Activated T-helper 17 cell treated with anti-CD3 and anti-CD28 coated beads, Interleukin-2, amount 50 U/mL, for 72 hours (primary cell): ENCODE measurements around the gene MXRA7. TPM values are rescaled to one million over a fixed set of nuclear protein-coding genes. Genes with fewer than 3 reads are reported as not detected.
A peak's percentile ranks its signal among the peaks of the same experiment; 100 is the strongest.

Experiments
- ATAC-seq: fragments of 150-1000 bp; cut with Tn5 transposase; replicated peaks from 2 replicates; pipeline ENCODE4 v1.10.0; 2021; ENCODE audit warnings: mild to moderate bottlenecking, moderate library complexity
- H3K27ac Mint-ChIP-seq: one replicate; pipeline ENCODE4 v1.8.0; 2022; ENCODE audit warnings: mixed read lengths
- H3K27me3 Mint-ChIP-seq: one replicate; pipeline ENCODE4 v1.8.0; 2022; ENCODE audit warnings: mixed read lengths
- H3K36me3 Mint-ChIP-seq: one replicate; pipeline ENCODE4 v1.8.0; 2022; ENCODE audit warnings: low read depth, mild to moderate bottlenecking, mixed read lengths
- H3K4me1 Mint-ChIP-seq: one replicate; pipeline ENCODE4 v1.8.0; 2022; ENCODE audit warnings: mixed read lengths
- H3K4me3 Mint-ChIP-seq: one replicate; pipeline ENCODE4 v1.8.0; 2022; ENCODE audit warnings: mild to moderate bottlenecking, mixed read lengths
- H3K9me3 Mint-ChIP-seq: one replicate; pipeline ENCODE4 v1.8.0; 2022; ENCODE audit warnings: mixed read lengths
- total RNA-seq, 2 donors: library from RNA; stranded (reverse); gene quantifications; one replicate each; pipeline ENCODE4 v1.2.3, GENCODE V29; 2022

Gene MXRA7
- total RNA-seq, 2 donors from 2014 or later = 7.3 to 7.4 TPM

DNA sequence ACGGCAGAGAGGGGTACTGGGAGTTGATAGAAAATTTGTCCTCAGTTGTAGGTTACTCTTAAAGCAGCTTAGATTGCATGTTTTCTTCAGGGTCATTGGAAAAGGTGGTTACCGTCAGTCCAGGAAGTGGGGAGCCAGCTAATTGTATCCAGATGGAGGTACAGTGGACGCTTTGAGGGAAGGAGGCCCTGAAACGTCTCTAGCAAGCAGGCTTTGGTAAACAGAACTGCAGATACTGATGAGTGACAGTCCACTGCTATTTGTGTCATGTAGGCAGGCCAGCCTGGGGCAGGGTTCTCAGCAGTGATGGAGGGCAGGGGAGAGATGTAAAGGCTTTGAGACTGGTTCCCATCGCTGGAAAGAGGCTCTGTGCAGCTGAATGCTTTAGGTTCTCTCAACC, 37.0 kb downstream of the MXRA7 start:
- Mint-ChIP-seq H3K4me1 (peaks cover 13% of the 10 kb centered on the region), H3K27ac (peak overlapping the region; percentile 59), H3K4me3 (no peak overlapping the region), H3K9me3 (no peaks in the 10 kb centered on the region), H3K36me3 (no peaks in the 10 kb centered on the region), H3K27me3 (no peaks in the 10 kb centered on the region)
- ATAC-seq = no peak

GRCh38 chr17:76672892-76673291, 37.9 kb downstream of the MXRA7 start:
- H3K4me3 Mint-ChIP-seq = peak overlapping the region; percentile 94
- no peaks in the 10 kb centered on the region for H3K36me3 Mint-ChIP-seq
- no peaks in the 10 kb centered on the region for H3K27me3 Mint-ChIP-seq
- no peaks in the 10 kb centered on the region for H3K9me3 Mint-ChIP-seq
- H3K27ac Mint-ChIP-seq = peak overlapping the region; percentile 97
- peaks cover 13% of the 10 kb centered on the region for H3K4me1 Mint-ChIP-seq
- ATAC-seq = no peak

- no peak for ATAC-seq
- Mint-ChIP-seq H3K36me3 (no peaks in the 10 kb centered on the region), H3K4me3 (peak overlapping the region; percentile 94), H3K27ac (peak overlapping the region; percentile 97), H3K4me1 (peaks cover 13% of the 10 kb centered on the region), H3K27me3 (no peaks in the 10 kb centered on the region), H3K9me3 (no peaks in the 10 kb centered on the region)
Measured at GRCh38 chr17:76672270-76672851, 38.4 kb downstream of the MXRA7 start.

GRCh38 chr17:76671912-76672262, 38.9 kb downstream of the MXRA7 start:
- no peaks in the 10 kb centered on the region for H3K9me3 Mint-ChIP-seq
- peak overlapping the region; percentile 94 for H3K4me3 Mint-ChIP-seq
- no peaks in the 10 kb centered on the region for H3K36me3 Mint-ChIP-seq
- ATAC-seq = no peak
- H3K4me1 Mint-ChIP-seq = peaks cover 13% of the 10 kb centered on the region
- no peaks in the 10 kb centered on the region for H3K27me3 Mint-ChIP-seq
- peak overlapping the region; percentile 97 for H3K27ac Mint-ChIP-seq

GRCh38 chr17:76671123-76671911, 39.4 kb downstream of the MXRA7 start:
- Mint-ChIP-seq H3K27me3 (no peaks in the 10 kb centered on the region), H3K9me3 (no peaks in the 10 kb centered on the region)
- peak; percentile 99 for ATAC-seq

DNA sequence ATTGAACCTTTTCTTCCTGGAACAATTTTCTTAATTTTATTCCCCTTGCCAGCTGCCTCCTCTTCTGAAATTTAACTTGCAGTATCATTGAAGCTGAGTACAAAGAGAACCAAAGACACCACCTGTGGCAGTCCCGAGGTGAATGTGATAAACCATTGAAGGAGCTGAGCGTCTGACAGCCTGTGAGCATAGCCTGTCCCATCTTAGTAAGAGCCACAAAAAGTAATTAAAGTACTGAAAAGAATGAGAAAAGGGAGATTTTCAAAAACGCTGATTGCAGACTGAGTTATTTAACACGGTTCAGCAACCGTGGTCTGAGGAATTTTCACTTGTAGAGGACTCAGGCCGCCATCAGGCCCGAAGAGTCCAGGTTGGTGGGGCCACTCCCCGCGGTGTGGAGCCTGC, 40.0 kb downstream of the MXRA7 start:
- peaks cover 13% of the 10 kb centered on the region for H3K4me1 Mint-ChIP-seq
- H3K27ac Mint-ChIP-seq = peak overlapping the region; percentile 97
- H3K4me3 Mint-ChIP-seq = peak overlapping the region; percentile 94
- H3K36me3 Mint-ChIP-seq = no peaks in the 10 kb centered on the region
- H3K27me3 Mint-ChIP-seq = no peaks in the 10 kb centered on the region
- no peak for ATAC-seq
- no peaks in the 10 kb centered on the region for H3K9me3 Mint-ChIP-seq

More at GRCh38 chr17:76671123-76671911, 39.4 kb downstream of the MXRA7 start:
- Mint-ChIP-seq H3K4me3 (peak overlapping the region; percentile 94), H3K36me3 (no peaks in the 10 kb centered on the region), H3K4me1 (peaks cover 13% of the 10 kb centered on the region), H3K27ac (peak overlapping the region; percentile 97)

- Mint-ChIP-seq H3K4me3 (peak overlapping the region; percentile 94), H3K27ac (peak overlapping the region; percentile 97)
Measured at GRCh38 chr17:76670020-76670717, 40.6 kb downstream of the MXRA7 start.

GRCh38 chr17:76667786-76668453, 42.8 kb downstream of the MXRA7 start:
- ATAC-seq = no peak
- Mint-ChIP-seq H3K9me3 (no peaks in the 10 kb centered on the region), H3K36me3 (no peaks in the 10 kb centered on the region), H3K4me1 (peaks cover 13% of the 10 kb centered on the region), H3K4me3 (no peak overlapping the region), H3K27ac (no peak overlapping the region), H3K27me3 (no peaks in the 10 kb centered on the region)

More at GRCh38 chr17:76670020-76670717, 40.6 kb downstream of the MXRA7 start:
- no peak for ATAC-seq
- H3K27me3 Mint-ChIP-seq = no peaks in the 10 kb centered on the region
- H3K4me1 Mint-ChIP-seq = peaks cover 13% of the 10 kb centered on the region
- no peaks in the 10 kb centered on the region for H3K36me3 Mint-ChIP-seq
- H3K9me3 Mint-ChIP-seq = no peaks in the 10 kb centered on the region

DNA sequence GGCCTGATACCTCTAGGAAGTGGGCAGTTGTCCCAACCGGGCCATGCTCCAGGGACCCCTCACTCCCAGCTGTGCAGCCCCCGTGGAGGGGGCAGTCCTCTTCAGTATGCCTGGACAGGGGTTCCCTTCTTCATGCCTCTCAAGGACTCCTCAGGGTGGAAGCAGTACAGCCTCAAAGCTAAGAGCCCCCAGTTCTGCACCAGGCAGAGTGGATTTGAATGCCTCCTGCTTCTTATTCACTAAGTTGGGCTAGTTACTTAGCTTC, 43.3 kb downstream of the MXRA7 start:
- no peaks in the 10 kb centered on the region for H3K36me3 Mint-ChIP-seq
- H3K4me1 Mint-ChIP-seq = peaks cover 10% of the 10 kb centered on the region
- no peaks in the 10 kb centered on the region for H3K9me3 Mint-ChIP-seq
- H3K27ac Mint-ChIP-seq = no peak overlapping the region
- no peak overlapping the region for H3K4me3 Mint-ChIP-seq
- no peaks in the 10 kb centered on the region for H3K27me3 Mint-ChIP-seq
- ATAC-seq = no peak

GRCh38 chr17:76660656-76661042, 50.1 kb downstream of the MXRA7 start:
- no peak for ATAC-seq
- H3K4me3 Mint-ChIP-seq = peak overlapping the region; percentile 60
- H3K9me3 Mint-ChIP-seq = no peaks in the 10 kb centered on the region
- no peaks in the 10 kb centered on the region for H3K36me3 Mint-ChIP-seq
- H3K27me3 Mint-ChIP-seq = no peaks in the 10 kb centered on the region
- H3K27ac Mint-ChIP-seq = peak overlapping the region; percentile 88
- H3K4me1 Mint-ChIP-seq = peaks cover 25% of the 10 kb centered on the region

DNA sequence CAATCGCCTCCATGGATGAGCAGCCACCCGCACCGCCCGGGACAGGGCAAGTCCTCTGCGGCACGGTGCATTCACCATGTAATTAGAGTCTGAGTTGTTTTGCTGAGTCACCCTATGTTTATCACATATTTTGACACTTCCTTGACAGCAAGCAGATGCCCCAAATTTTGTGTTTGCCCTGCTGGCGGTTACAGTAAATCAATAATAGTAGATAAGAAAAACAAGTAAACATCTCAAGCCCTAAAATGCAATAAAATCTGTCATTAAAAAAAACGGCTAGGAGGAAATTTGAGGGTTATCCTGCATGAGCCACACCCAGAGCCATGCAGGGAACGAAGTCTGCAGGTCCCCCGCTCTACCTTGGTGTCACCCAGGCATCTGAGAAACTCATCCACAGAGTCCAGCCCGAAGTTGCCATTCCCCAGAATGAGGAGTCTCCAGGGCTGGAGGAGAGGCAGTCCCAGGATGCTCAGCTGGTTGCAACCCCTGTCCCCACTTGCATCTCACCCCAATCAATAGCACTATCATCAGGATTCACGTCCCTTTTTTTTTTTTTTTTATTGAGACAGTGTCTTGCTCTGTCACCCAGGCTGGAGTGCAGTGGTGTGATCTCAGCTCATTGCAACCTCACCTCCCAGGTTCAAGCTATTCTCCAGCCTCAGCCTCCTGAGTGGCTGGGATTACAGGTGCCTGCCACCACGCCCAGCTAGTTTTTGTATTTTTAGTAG, 50.7 kb downstream of the MXRA7 start:
- ATAC-seq = peak; percentile 88
- H3K4me3 Mint-ChIP-seq = peak overlapping the region; percentile 60
- no peaks in the 10 kb centered on the region for H3K27me3 Mint-ChIP-seq
- H3K27ac Mint-ChIP-seq = peak overlapping the region; percentile 88
- H3K4me1 Mint-ChIP-seq = peaks cover 25% of the 10 kb centered on the region
- H3K9me3 Mint-ChIP-seq = no peaks in the 10 kb centered on the region
- no peaks in the 10 kb centered on the region for H3K36me3 Mint-ChIP-seq

- peak overlapping the region; percentile 87 for H3K27ac Mint-ChIP-seq
- no peaks in the 10 kb centered on the region for H3K27me3 Mint-ChIP-seq
- no peaks in the 10 kb centered on the region for H3K9me3 Mint-ChIP-seq
- ATAC-seq = no peak
- H3K4me3 Mint-ChIP-seq = peak overlapping the region; percentile 53
- H3K36me3 Mint-ChIP-seq = no peaks in the 10 kb centered on the region
- peaks cover 25% of the 10 kb centered on the region for H3K4me1 Mint-ChIP-seq
Measured at GRCh38 chr17:76658242-76658662, 52.5 kb downstream of the MXRA7 start.

- ATAC-seq = no peak
- Mint-ChIP-seq H3K27me3 (no peaks in the 10 kb centered on the region), H3K27ac (peak overlapping the region; percentile 87), H3K4me3 (no peak overlapping the region), H3K4me1 (peaks cover 25% of the 10 kb centered on the region), H3K9me3 (no peaks in the 10 kb centered on the region), H3K36me3 (no peaks in the 10 kb centered on the region)
Measured at GRCh38 chr17:76657505-76658241, 53.1 kb downstream of the MXRA7 start.
